Adrenal gland (tissue), 12 donors: ENCODE results near the gene HJURP. TPM values are rescaled to one million over a fixed set of nuclear protein-coding genes. Genes with fewer than 3 reads are reported as not detected.

Experiments used
- DNase-seq, 7 donors: peaks; one replicate each; pipeline ENCODE4 v3.0.0-alpha.2; 2019 to 2020
- H3K27ac ChIP-seq, 5 donors: fragments of 200-600 bp; sonication (generic) in 4 of 5; 1 replicate in 3 of 5; 2 replicates in 2 of 5; pipeline versions ENCODE4 v1.5.1 to v1.8.0; 2016 to 2020; ENCODE audit warnings: mild to moderate bottlenecking in 1 of 5
- H3K27me3 ChIP-seq: fragments of 200-600 bp; 2 replicates; pipeline ENCODE4 v1.8.0; 2021
- H3K36me3 ChIP-seq, 2 donors: fragments of 200-600 bp; replicated peaks in 1 of 2; 1 replicate in 1 of 2; 2 replicates in 1 of 2; pipeline versions ENCODE4 v1.5.1 to v1.8.0; 2018 to 2022
- H3K4me1 ChIP-seq, 2 donors: fragments of 200-600 bp; replicated peaks in 1 of 2; 1 replicate in 1 of 2; 2 replicates in 1 of 2; pipeline versions ENCODE4 v1.5.1 to v1.8.0; 2018 to 2021
- H3K4me3 ChIP-seq, 4 donors: fragments of 200-600 bp; sonication (generic) in 3 of 4; one replicate each; pipeline ENCODE4 v1.5.1; 2016 to 2018
- H3K9me3 ChIP-seq, 3 donors: fragments of 200-600 bp; sonication (generic) in 1 of 3; replicated peaks in 1 of 3; 1 replicate in 2 of 3; 2 replicates in 1 of 3; pipeline versions ENCODE4 v1.5.1 to v1.8.0; 2016 to 2021
- CTCF ChIP-seq, 6 experiments: fragments of 450-650 bp in 4 of 6; fragments of 200-600 bp in 2 of 6; sonication (generic) in 1 of 6; IDR thresholded peaks; 1 replicate in 5 of 6; 2 replicates in 1 of 6; pipeline versions ENCODE4 v1.5.1 to v1.8.0; 2016 to 2021; ENCODE audit warnings: antibody characterized with exemption in 6 of 6, mild to moderate bottlenecking in 2 of 6, moderate library complexity in 1 of 6
- POLR2A ChIP-seq, 2 donors: fragments of 450-650 bp; IDR thresholded peaks; one replicate each; pipeline ENCODE4 v1.6.1; 2017; ENCODE audit warnings: antibody characterized with exemption in 2 of 2, mild to moderate bottlenecking in 2 of 2, moderate library complexity in 1 of 2
- WGBS, 4 donors: extraction: QIAGEN DNeasy Blood & Tissue Kit in 2 of 4; methylation state at CpG; one replicate each; pipeline versions ENCODE4 v1.1.5 to v1.1.7; 2013 to 2017; 5-methylcytosine and 5-hydroxymethylcytosine counted together
- intact Hi-C, 2 donors: fragments of 100-400 bp; cut with DNase I; formaldehyde crosslinking; loops; one replicate each; pipeline versions ENCODE4 v1.14.1 to v1.15.0; 2022 to 2023
- polyA plus RNA-seq, 3 donors: library from polyadenylated mRNA; stranded (reverse); fragments of 200-250 nt in 2 of 3; fragments of 350-450 nt in 1 of 3; fragmentation: Illumina TruSeq in 1 of 3; extraction: RNeasy Lipid Tissue Mini Kit (QIAGEN cat#74804) in 1 of 3; gene quantifications; one replicate each; pipeline ENCODE4 v1.2.3, GENCODE V29; 2013 to 2014
- total RNA-seq, 9 donors: library from RNA; depleted of rRNA in 4 of 9; stranded (reverse); fragments of >200 nt in 4 of 9; fragments of 120-200 nt in 1 of 9; fragmentation: NEBNext Ultra II Directional in 1 of 9; extraction: Animal tissue kit (Norgen Biotek cat#: 25700) in 1 of 9; gene quantifications; one replicate each; pipeline versions ENCODE4 v1.1.0 to v1.2.4, GENCODE V29; 2013 to 2023
- donor health status: healthy with polysubstance abuse.
- donor health status: Bipolar disorder and iron deficiency.
- donor health status: DM: yes; HTN: yes; CAD: no.
- donor health status: DM: no; HTN: no; CAD: no.
- donor health status: DM: no; HTN: no; CAD: no.
- donor health status: DM: yes; HTN: yes; CAD: no.

HJURP gene
- total and polyA plus RNA-seq, 12 donors: 0.28 to 7.5 (median 1.6) TPM

GRCh38 chr2:233857511-233858141 lies 3.3 kb upstream of the HJURP start:
- no peak overlapping the region for H3K4me3 ChIP-seq
- intact Hi-C loops: no loop called here
- H3K27me3 ChIP-seq: no peaks in the 10 kb centered on the region
- no peak for TF ChIP-seq POLR2A (IDR thresholded peaks at IDR 0.05)
- peak in 5 of 6 experiments; percentile 22 to 49 (median 36) for TF ChIP-seq CTCF (IDR thresholded peaks at IDR 0.05)
- peak in 2 of 7 donors; percentile 23 to 44 for DNase-seq
- H3K36me3 ChIP-seq: no peaks in the 10 kb centered on the region
- peaks cover 0 to 10% of the 10 kb centered on the region in 2 donors for H3K4me1 ChIP-seq
- no peak overlapping the region for H3K27ac ChIP-seq
- H3K9me3 ChIP-seq: no peaks in the 10 kb centered on the region
- WGBS, 4 donors: 44 to 54% (median 50%) methylated on average over 7 to 9 of the region's 9 CpGs

GRCh38 chr2:233856184-233856583 lies 1.8 kb upstream of the HJURP start:
- peaks cover 0 to 10% of the 10 kb centered on the region in 2 donors for H3K4me1 ChIP-seq
- no peaks in the 10 kb centered on the region for H3K27me3 ChIP-seq
- WGBS, 4 donors: 92 to 98% (median 96%) methylated on average over 5 of the region's 5 CpGs
- intact Hi-C loops: no loop called here
- H3K36me3 ChIP-seq: no peaks in the 10 kb centered on the region
- DNase-seq: no peak
- H3K27ac ChIP-seq: no peak overlapping the region
- no peaks in the 10 kb centered on the region for H3K9me3 ChIP-seq
- TF ChIP-seq CTCF (IDR thresholded peaks at IDR 0.05) (no peak), POLR2A (IDR thresholded peaks at IDR 0.05) (no peak)
- no peak overlapping the region for H3K4me3 ChIP-seq

- TF ChIP-seq CTCF (IDR thresholded peaks at IDR 0.05) (no peak), POLR2A (IDR thresholded peaks at IDR 0.05) (no peak)
- Histone ChIP-seq H3K36me3 (no peaks in the 10 kb centered on the region), H3K27me3 (no peaks in the 10 kb centered on the region), H3K4me1 (peaks cover 0 to 10% of the 10 kb centered on the region in 2 donors), H3K9me3 (no peaks in the 10 kb centered on the region), H3K27ac (no peak overlapping the region), H3K4me3 (no peak overlapping the region)
- WGBS, 4 donors: 80 to 86% (median 85%) methylated on average over 5 of the region's 5 CpGs
- no peak for DNase-seq
- intact Hi-C loops: no loop called here
Measured at GRCh38 chr2:233855345-233855744, 1.0 kb upstream of the HJURP start.

- H3K4me1 ChIP-seq: peaks cover 0 to 10% of the 10 kb centered on the region in 2 donors
- H3K27me3 ChIP-seq: no peaks in the 10 kb centered on the region
- 0 to 2% (median 1%) methylated on average over 18 to 25 of the region's 25 CpGs for WGBS, 4 donors
- no peaks in the 10 kb centered on the region for H3K36me3 ChIP-seq
- DNase-seq: no peak
- H3K27ac ChIP-seq: no peak overlapping the region
- TF ChIP-seq CTCF (IDR thresholded peaks at IDR 0.05) (no peak), POLR2A (IDR thresholded peaks at IDR 0.05) (no peak)
- intact Hi-C loops: no loop called here
- no peaks in the 10 kb centered on the region for H3K9me3 ChIP-seq
- peak overlapping the region in 2 of 4 donors; percentile 53 to 67 for H3K4me3 ChIP-seq
Measured at GRCh38 chr2:233853883-233854240, 473 bp downstream of the HJURP start.
